GM18519 (cell line): ENCODE results near the gene TMEM200A.

ENCODE experiments used
- ATAC-seq: cut with Tn5 transposase; IDR thresholded peaks from one replicate; pipeline ENCODE4 v1.9.1; 2021; ENCODE audit warnings: mild to moderate bottlenecking, moderate library complexity; ENCODE audit not compliant: unreplicated experiment, low FRiP score

TMEM200A gene

GRCh38 chr6:130376936-130377335 lies 11.1 kb downstream of the TMEM200A start:
- ATAC-seq = no peak

- ATAC-seq = no peak
These were observed 11.6 kb downstream of the TMEM200A start for GRCh38 chr6:130377371-130377770.

- no peak for ATAC-seq
These were observed 12.1 kb downstream of the TMEM200A start for GRCh38 chr6:130377915-130378314.

- ATAC-seq = no peak
These were observed 13.4 kb downstream of the TMEM200A start for GRCh38 chr6:130379223-130379622.

GRCh38 chr6:130381012-130381411 lies 15.2 kb downstream of the TMEM200A start:
- no peak for ATAC-seq

- peak; percentile 71 for ATAC-seq
These were observed 15.9 kb downstream of the TMEM200A start for GRCh38 chr6:130381459-130382380.

- ATAC-seq = no peak
These were observed 17.2 kb downstream of the TMEM200A start for GRCh38 chr6:130382872-130383490.

- ATAC-seq = no peak
These were observed 19.4 kb downstream of the TMEM200A start for GRCh38 chr6:130385064-130385695.

- ATAC-seq = no peak
These were observed 23.3 kb downstream of the TMEM200A start for GRCh38 chr6:130389142-130389541.

- ATAC-seq = no peak
These were observed 25.1 kb downstream of the TMEM200A start for GRCh38 chr6:130390890-130391289.

- ATAC-seq = no peak
These were observed 27.5 kb downstream of the TMEM200A start for GRCh38 chr6:130393306-130393705.

GRCh38 chr6:130394246-130394645 lies 28.4 kb downstream of the TMEM200A start:
- no peak for ATAC-seq

- ATAC-seq = no peak
These were observed 29.3 kb downstream of the TMEM200A start for GRCh38 chr6:130395164-130395563.

GRCh38 chr6:130396722-130397121 lies 30.9 kb downstream of the TMEM200A start:
- ATAC-seq = no peak

- ATAC-seq = no peak
These were observed 39.7 kb downstream of the TMEM200A start for GRCh38 chr6:130405549-130405948.

GRCh38 chr6:130407032-130407431 lies 41.2 kb downstream of the TMEM200A start:
- ATAC-seq = no peak

- ATAC-seq = no peak
These were observed 43.7 kb downstream of the TMEM200A start for GRCh38 chr6:130409418-130410100.

GRCh38 chr6:130411481-130411880 lies 45.7 kb downstream of the TMEM200A start:
- ATAC-seq = no peak

- no peak for ATAC-seq
These were observed 46.9 kb downstream of the TMEM200A start for GRCh38 chr6:130412556-130413290.

GRCh38 chr6:130417951-130418350 lies 52.1 kb downstream of the TMEM200A start:
- ATAC-seq = no peak
